ENCODE results near the gene SCN1A.
"Not testable (repeated sequence)": the region's sequence is repeated elsewhere in the genome, so short reads cannot be mapped to it uniquely, and the experiment has no call there.

Gene SCN1A

DNA sequence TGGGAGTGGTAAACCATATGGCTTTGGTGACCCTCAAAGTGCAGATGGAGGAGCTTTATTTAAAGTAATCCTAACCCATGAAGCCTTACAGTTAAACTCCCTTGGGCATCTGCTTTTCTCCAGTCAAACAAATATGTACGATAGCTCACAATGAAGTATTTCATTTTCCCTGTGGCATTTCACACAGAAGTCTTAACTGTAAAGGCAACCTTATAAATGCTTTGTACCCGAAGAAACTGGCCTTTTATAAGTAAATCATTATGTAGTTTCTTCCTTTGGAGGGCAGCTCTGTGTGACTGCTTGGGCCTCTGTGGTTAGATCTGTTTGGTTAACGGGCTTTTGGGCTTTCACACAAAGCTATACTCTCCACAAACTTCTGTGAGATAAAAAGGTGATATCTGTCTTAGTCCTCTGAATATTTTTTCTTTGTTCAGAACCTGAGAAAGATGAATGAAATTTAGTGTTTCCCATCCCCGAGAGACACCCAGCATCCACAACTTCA lies 46.6 kb downstream of the SCN1A start:
- no peak for DNase-seq (ENCODE audit: low read depth)

DNA sequence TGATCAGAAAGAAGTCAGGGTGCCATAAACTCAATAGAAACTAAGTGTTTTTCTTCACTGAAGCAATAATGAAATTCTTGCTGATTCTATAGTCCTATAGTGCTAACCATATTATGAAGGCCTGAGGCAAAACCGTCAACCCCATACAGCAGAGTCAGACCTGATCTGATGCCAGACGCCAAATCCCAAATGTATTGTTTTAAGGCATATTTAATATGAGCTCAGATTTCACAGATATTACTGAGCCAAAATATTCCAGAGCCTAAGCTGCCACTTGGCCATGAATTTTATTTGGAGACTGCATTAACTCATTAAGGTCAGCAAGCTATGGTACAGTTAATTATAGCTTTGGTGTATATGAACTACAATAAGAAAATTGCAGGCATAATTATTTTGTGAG lies 53.4 kb downstream of the SCN1A start:
- no peak for DNase-seq (ENCODE audit: low read depth)

DNA sequence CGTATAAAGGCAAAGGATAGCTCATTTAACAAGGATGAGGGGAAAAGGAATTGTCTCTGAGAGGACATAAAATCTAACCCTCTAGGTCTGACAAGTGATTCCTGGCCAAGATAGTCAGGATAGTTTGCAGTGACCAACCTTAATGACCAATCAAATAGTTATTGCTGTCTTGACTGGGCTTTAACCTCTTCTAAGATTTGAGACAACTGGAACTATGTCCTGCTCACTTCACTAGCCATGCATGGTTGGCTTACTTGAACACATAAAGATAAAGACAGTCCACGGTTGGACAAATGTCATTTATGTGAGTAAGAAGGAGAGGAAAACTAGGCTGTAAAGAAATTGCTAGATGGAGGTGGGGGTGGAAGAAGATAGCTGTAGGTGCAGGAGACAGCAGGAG lies 53.8 kb downstream of the SCN1A start:
- no peak for DNase-seq (ENCODE audit: low read depth)

DNA sequence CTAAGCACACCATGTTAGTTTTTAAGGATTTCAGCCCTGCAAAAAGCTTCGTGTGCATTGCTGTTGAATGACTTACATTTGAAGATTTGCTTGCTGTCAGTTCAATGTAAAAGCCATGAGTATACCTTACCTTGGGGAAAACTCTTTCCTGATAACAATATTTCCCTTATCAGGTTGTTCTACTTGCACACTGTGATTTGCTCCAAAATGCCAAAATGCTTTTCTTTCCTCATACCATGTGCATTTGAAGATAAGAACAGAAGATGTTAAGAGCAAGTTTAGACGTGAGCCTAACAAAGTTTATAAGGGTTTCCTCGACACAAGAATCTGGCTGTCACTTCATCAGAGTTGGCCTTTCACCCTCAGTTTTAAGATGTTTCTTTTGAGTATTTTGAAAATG lies 57.6 kb downstream of the SCN1A start:
- no peak for DNase-seq (ENCODE audit: low read depth)

DNA sequence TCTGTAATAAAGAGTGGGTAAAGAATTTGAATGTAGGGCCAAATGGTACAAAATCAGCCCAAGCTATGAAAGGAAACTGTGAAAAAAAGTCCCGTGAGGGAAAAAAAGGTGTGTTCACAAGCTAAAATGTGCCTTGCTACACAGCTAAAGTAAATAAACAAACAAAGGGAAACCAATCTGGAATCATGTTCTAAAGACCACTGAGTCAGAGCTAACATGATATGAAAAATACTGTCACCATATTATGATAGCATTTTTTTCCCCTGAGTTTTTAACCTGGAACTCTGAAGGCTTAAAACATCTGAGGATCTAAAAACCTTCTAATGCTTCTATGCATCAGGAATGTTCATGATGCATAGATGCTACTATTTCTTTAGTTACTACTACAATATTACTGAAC lies 58.8 kb downstream of the SCN1A start:
- DNase-seq (ENCODE audit: low read depth): no peak

DNA sequence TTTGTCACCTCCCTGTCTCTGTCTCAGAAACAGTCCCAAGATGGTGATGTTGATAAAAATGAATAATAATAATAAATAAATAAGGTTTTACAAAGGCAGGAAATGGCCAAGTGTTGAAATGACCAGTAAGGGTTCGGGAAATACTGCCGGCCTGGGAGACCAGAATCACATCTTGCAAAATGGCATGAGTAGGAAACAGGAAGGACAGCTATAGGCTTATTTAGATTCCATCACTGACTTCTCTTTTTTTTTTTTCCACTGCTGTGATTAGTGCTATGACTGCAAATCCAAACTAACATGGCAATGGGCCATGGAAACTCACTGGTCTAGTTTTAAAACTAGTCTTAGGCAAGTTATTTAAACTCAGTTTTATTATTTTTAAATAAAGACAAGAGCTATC lies 60.6 kb downstream of the SCN1A start:
- no peak for DNase-seq (ENCODE audit: low read depth)

DNA sequence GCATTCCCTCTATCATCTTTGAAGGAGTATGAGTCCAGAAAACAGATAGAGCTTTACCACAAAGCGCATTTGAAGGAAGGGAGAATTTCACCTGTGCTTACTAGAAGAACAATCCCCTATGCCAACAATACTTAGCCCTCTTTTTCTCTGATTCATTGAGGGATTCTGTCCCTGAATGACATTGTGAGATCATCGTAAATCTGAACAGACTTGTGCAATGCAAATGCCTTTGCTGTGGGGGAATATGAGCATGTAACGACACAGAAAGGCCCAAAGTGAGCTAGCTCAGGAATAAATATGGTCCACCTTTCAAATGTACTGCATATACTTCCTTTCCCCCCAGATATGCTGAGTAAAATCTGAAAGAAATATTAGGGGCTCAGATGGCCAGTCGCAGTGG lies 67.6 kb downstream of the SCN1A start:
- no peak for DNase-seq (ENCODE audit: low read depth)

DNA sequence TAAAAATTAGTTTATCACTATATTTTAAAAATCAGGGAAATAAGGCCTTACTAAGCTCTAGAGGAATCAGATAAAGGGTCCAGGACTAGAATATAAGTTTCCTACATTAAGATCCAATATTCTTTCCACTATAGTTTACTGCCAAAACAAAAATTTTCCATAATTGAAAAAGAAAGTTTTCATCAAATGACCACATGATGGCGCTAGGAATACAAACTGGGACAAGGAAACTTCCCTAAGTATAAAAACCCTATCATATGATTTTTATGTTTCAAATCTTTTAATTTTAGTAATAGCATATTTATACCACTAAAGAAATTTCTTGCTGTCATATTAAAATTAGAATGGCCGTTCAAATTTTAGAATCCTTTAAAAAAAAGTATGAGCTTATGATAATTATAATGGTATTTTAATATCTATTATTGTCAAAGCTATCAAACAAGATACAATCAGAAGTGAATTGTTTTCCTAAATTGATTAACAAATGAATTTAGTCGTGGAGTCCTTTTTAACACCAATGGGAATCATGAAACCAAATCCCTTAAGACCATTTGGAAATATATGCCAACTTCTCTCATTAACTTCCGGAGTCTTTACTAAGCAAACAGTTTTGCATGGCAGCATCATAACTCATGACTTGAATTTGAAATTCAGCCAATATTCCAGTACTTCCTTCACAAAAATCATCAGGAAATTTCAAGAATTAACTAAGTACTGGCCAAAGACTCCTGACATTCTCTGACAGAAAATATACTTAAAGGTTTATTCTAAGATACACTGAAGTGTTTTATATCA lies 70.3 kb downstream of the SCN1A start:
- no peak for DNase-seq (ENCODE audit: low read depth)

DNA sequence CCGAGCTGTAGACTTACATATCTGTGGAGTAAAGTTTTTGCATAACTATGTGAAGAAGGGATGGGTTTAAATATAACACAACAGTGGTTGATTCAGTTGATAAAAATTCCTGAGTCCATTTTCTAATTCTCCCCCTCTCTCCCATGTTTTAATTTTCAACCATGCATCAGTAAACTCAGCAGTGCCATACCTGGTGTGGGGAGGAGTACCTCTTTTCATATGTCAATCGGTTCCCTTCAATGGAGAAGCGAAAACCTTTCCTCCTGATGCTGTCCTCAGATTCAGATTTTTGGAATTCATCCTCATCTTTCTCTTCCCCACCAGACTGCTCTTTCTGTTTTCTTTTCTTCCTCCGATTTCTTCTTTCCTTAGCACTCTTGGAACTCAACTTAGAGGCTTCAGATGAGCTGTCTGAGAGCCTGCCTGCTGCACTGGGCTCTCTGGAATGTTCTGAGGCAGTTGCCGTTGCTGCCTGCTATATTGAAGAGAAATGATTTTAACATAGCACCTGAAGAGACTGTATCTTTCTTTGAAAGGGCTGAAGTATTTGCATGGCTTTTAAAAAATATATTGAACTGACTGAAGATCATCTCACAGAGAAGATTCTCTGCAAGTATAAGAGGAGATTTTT lies 82.9 kb downstream of the SCN1A start:
- no peak for DNase-seq (ENCODE audit: low read depth)

DNA sequence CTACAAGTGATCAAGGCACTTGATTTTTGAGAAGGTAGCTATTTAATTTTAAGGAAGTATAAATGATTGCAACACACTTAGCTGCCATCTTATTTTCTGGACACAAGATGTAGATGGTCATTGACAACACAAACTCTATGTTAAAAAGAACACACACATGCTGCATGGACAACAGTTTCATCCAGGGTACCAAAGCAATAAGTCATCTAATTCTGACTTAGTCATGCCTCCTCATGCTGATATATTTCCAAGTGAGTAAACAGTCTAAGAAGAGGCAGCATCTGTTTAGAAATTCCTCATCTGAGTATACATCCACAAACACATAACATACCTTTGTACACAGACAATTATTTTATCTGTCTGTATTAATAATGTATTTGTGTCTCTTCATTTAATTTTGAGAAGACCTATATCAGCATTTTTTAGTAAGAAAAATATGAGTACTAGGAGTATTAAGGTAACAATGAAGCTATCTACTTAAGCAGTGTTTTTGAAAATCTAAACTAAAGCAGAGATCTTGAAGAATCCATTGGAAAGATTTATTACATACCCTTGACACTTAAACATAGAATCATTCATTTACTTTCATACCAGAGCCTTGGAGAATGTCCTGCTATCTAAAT lies 84.9 kb downstream of the SCN1A start:
- DNase-seq (ENCODE audit: low read depth): no peak

DNA sequence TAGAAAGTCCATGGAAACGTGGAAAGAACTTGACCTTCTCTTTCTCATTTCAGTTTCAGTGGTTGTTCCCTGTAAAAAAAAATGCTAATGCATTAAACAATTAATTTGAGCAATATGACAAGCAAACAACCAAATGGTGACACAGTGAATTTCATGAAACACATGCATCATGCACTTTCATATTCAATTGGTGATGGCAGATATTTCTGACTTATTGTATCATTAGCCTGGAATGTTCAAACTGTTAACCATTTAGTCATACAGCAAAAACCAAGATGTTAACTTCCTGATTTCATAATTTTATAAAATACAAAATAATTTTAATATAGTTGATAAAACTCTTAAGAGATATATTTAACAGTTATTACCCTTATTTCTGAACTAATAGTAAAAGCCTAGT lies 85.5 kb downstream of the SCN1A start:
- no peak for DNase-seq (ENCODE audit: low read depth)

DNA sequence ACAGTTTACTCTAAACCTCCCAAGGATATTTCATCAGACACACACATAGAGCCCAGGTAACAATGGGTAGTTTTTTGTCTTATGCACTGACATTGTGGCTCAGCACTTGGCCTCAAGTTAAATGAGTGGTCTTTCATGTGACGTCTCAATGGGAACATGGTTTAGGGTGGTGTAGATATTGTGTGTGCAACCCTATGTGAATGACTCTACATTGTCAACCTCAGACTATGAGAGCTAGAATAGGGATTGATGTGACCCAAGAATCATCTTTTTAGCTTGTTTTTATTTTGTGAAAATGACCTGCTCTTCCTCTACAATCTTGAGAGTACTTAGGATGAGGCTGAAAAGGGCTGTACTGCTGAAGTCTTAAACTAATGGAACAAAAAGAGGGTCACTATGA lies 86.2 kb downstream of the SCN1A start:
- no peak for DNase-seq (ENCODE audit: low read depth)

DNA sequence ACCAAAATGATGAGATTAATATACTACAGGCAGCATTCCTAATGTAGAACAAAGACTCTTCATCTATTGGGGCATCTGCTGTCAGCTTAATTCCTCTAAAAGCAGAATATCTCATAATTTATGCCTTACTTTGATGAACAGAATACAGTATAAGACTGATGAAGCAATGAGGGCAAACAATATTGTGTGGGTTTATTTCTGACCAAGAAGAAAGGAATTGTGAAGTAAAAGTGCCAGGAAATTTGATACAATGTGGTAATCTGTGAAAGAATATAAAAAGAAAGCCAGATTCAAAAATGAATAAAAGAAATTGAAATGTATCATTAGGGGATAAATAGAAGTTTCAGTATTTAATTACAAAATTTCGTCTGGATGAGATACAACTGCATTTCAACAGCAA lies 95.5 kb downstream of the SCN1A start:
- DNase-seq (ENCODE audit: low read depth): no peak

DNA sequence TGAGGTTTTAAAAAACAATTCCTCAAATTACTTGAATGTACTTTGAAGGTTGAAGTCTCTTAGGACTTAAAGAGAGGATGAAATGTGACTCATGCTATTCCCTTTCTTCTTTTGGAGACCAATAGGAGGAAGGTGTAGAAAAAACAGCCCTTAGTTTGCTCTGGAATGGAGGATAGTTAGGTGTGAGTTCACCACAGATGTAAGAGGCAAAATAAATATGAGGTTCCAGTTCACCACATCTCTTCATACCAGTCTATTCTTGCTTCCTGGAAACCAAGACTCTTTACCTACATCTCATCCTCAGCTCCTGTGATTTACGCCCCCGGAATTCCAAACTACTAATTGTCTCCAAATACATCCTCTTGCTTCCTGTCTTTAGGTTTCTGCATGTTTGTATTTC lies 96.8 kb downstream of the SCN1A start:
- no peak for DNase-seq (ENCODE audit: low read depth)

DNA sequence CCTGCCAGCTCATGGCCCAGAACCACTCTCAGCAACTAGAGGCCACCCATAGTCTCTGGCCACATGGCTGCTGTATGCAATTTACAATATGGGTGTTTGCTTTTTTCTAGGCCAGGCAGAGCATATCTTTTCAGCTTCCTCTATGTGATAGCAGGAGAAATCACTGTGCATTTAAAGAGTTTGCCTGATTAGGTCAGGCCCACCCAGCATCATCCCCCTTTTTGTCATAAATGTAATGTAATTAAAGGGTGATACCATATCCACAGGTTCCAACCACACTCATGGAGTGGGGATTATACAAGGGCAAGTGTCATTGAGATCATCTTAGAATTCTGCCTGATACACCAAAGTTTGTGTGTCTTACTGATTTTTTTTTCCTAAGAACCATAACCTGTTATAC lies 102.5 kb downstream of the SCN1A start:
- no peak for DNase-seq (ENCODE audit: low read depth)

DNA sequence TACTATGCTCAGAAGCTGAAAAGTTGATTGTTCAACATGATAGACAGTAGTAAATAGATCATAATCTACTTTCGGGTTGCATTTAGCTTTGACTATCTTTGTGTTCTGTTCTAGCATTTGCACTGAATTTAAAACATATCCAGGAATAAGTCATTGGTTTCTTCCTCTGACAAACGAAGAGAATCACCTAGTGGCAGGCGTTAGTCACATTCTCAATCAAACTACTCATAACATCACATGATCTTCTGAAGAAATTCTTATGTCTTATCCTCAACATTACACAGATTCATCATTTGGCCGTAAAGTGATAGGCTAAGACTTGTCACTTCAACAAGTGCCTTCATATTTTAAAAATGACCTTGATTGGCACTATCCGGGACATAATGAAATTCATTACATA lies 110.6 kb downstream of the SCN1A start:
- no peak for DNase-seq (ENCODE audit: low read depth)

DNA sequence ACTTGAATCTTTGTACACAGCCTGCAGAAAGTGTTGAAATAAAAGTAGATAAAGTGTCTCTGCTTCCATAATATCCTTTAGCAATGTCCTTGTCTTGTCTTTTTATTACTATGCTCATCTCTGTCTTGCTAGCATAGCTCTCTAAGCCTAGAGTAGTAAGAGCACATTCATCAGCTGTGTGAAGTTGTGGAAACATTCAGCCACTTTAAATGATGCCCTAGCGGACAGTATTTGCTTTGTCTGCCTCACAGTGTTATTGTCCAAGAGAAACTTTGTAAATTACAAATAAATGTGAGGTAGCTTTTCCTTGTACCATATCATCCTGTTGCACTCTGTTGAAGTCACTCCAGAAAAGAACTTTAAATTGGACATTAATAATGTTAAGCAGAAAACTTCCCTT lies 113.9 kb downstream of the SCN1A start:
- DNase-seq (ENCODE audit: low read depth): no peak

DNA sequence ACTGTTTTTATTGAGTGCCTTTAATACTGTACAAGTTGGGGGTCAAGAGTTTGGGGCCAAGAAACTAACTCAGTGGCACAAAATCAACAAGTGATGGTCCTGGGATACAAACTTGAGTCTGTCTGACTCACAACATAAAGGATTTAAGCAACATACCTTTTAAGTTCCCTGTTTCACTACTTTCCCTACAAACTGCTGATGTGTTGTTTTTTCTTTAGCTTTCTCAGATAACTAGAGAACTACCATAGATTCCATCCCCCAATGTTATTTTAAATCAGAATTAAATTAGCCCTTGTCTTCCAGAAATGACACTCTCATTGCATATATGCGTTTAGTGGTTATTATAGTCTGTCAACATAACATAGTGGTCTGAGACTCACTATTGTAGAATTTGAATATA lies 116.2 kb downstream of the SCN1A start:
- DNase-seq (ENCODE audit: low read depth): no peak

DNA sequence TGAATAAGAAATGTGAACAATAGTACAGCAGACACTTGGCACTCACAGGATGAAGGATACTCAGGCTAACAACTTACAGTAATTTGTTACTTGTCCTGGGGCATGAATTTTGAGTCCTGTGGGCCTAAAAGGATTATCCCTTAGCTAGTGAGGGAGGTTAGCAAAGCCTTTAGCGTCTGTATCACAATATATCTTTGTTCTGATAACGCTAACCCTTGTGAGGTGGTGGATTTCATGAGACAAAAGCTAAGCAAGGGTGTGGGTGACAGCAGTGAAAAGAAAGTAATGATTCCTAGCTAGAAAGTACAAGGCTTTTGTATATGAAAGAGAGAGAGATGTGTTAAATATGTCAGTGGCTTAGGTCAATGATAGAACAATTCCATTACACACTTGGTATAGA lies 127.4 kb downstream of the SCN1A start:
- DNase-seq (ENCODE audit: low read depth): no peak

DNA sequence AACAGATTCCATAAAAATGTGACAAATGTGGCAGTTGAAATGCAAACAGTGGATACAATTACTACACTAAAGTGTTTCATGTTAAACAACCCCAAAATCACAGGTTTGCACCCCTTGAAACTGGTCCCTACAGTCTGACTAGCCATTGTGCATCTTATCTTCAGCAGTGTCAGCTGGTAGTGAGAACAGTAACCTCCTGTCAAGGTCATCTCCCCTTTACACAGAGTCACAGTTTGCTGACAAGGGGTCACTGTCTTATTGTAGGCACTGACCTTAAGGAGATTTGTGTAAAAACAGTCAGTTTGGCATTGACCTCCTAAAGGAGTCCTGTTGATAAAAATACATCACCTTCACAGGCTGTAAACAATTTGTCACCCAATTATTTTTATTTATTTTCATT lies 137.0 kb downstream of the SCN1A start:
- DNase-seq (ENCODE audit: low read depth): no peak

DNA sequence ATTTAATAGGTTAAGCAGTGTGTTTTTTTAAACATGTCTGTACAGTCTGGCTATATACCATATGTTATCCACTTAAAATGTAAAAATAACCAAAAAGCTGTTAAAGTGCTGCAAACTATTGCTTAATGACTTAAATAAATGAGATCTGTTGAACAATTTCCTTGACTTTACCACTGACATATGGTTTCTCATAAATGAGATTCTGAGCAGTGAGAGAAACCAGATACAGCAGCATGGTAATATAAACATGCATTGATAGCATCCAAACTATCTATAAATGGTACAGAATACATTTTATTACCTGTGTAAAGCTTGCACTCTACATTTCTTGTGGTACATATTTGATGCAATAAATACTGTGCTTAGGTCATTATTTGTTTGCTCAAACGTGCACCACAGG lies 138.0 kb downstream of the SCN1A start:
- no peak for DNase-seq (ENCODE audit: low read depth)

DNA sequence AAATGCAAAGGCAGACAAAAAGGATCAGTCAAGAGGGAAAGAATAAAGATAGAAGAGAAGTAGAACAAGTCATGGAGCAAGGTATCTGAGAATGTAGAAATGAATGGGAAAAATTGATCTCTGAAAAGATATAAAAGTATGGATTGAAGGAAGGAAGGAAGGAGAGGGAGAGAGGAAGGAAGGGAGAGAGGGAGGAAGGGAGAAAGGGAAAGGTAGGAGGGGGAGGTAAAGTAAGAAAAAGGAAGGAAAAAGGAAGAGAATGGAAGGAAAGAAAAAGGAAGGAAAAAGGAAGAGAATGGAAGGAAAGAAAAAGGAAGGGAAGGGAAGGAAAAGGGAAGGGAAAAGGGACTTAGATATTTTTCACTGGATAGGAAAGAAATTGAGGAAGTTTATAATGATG lies 142.7 kb downstream of the SCN1A start:
- DNase-seq (ENCODE audit: low read depth): no peak

DNA sequence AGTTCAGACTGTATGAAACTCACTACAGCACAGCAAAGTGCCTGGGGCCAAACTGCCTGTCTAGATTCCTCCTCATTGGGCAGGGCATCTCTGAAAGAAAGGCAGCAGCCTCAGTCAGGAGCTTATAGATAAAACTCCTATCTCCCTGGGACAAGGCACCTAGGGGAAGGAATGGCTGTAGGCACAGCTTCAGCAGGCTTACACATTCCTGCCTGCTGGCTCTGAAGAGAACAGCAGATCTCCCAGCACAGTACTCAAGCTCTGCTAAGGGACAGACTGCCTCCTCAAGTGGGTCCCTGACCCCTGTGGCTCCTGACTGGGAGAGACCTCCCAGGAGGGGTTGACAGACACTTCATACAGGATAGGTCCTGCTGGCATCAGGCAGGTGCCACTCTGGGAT lies 155.7 kb downstream of the SCN1A start:
- not testable (repeated sequence) for DNase-seq (ENCODE audit: low read depth)
